ENCODE measurements around the gene NT5C2.

DNA sequence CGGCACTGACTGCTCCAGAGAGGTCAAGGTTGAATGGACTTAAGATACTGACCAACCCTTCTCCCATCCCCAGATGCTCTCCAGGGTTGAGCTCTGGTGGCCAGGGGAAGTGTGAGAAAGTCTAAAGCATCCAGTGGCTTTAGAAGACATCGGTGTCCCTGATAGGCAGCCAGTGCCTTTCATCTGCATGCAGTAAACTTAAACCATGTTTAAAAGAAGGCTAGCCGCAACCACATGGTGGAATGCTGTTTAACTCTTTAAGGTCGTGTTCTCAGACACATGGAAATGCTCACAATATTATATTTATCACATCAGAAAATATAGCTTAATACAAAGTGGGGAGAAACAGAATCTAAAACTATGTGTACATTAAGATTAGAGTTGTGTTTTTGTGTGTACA lies 138.0 kb downstream of the NT5C2 start:
- TF ChIP-seq, protein P1, sequence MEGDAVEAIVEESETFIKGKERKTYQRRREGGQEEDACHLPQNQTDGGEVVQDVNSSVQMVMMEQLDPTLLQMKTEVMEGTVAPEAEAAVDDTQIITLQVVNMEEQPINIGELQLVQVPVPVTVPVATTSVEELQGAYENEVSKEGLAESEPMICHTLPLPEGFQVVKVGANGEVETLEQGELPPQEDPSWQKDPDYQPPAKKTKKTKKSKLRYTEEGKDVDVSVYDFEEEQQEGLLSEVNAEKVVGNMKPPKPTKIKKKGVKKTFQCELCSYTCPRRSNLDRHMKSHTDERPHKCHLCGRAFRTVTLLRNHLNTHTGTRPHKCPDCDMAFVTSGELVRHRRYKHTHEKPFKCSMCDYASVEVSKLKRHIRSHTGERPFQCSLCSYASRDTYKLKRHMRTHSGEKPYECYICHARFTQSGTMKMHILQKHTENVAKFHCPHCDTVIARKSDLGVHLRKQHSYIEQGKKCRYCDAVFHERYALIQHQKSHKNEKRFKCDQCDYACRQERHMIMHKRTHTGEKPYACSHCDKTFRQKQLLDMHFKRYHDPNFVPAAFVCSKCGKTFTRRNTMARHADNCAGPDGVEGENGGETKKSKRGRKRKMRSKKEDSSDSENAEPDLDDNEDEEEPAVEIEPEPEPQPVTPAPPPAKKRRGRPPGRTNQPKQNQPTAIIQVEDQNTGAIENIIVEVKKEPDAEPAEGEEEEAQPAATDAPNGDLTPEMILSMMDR (IDR thresholded peaks at IDR 0.05), result no peak
- TF ChIP-seq EZH2 (IDR thresholded peaks at IDR 0.05; ENCODE audit: borderline replicate concordance, insufficient read depth, low read depth, low read length, poor library complexity, severe bottlenecking), result no peak

Data from B cell (primary cell).